ENCODE data around the gene TEAD2.
"Not testable (repeated sequence)": the region's sequence is repeated elsewhere in the genome, so short reads cannot be mapped to it uniquely, and the experiment has no call there.

TEAD2 gene

GRCh38 chr19:49333811-49334288 is 28.4 kb downstream of the TEAD2 start:
- Histone ChIP-seq H2AFZ (ENCODE audit: low read depth, low read length) (0 out of 2 replicates have a peak overlapping the region, but pooled peaks have one; percentile 12), H3K27me3 (ENCODE audit: insufficient read depth, low read length, poor library complexity) (no peaks in the 10 kb centered on the region), H3K9ac (ENCODE audit: low read depth, low read length) (no peak overlapping the region), H3K4me1 (ENCODE audit: insufficient read depth, low read length) (peaks cover 11% of the 10 kb centered on the region), H3K9me3 (ENCODE audit: insufficient read depth, low read length, severe bottlenecking) (no peaks in the 10 kb centered on the region), H4K20me1 (ENCODE audit: insufficient read depth, low read length) (no peaks in the 10 kb centered on the region), H3K27ac (ENCODE audit: low read length) (no peak overlapping the region), H3K36me3 (ENCODE audit: insufficient read depth, low read length) (no peaks in the 10 kb centered on the region), H3K4me2 (ENCODE audit: insufficient read depth, low read length) (no peak overlapping the region), H3K4me3 (ENCODE audit: low read depth in 1 of 2, low read length in 2 of 2) (no peak overlapping the region), H3K79me2 (ENCODE audit: insufficient read depth, low read length) (no peaks in the 10 kb centered on the region)
- peak; percentile 81 for ATAC-seq (ENCODE audit: insufficient read depth, low read depth)
- peak; percentile 62 for DNase-seq
- TF ChIP-seq EZH2 (IDR thresholded peaks at IDR 0.05; ENCODE audit: borderline replicate concordance, low read depth, low read length, severe bottlenecking) = no peak
- TF ChIP-seq CTCF (IDR thresholded peaks at IDR 0.05; ENCODE audit: borderline replicate concordance, extremely low read depth, low read length, poor library complexity, severe bottlenecking) = no peak

- no peak overlapping the region for H3K27ac ChIP-seq (ENCODE audit: low read length)
- H3K79me2 ChIP-seq (ENCODE audit: insufficient read depth, low read length) = no peaks in the 10 kb centered on the region
- ATAC-seq (ENCODE audit: insufficient read depth, low read depth) = peak; percentile 20; the same call in 2 of the 3 replicates
- no peak overlapping the region for H3K9ac ChIP-seq (ENCODE audit: low read depth, low read length)
- no peaks in the 10 kb centered on the region for H3K36me3 ChIP-seq (ENCODE audit: insufficient read depth, low read length)
- DNase-seq = no peak
- peaks cover 11% of the 10 kb centered on the region for H3K4me1 ChIP-seq (ENCODE audit: insufficient read depth, low read length)
- no peaks in the 10 kb centered on the region for H3K27me3 ChIP-seq (ENCODE audit: insufficient read depth, low read length, poor library complexity)
- peak overlapping the region; percentile 12; the same call in 1 of the 2 replicates for H2AFZ ChIP-seq (ENCODE audit: low read depth, low read length)
- H3K9me3 ChIP-seq (ENCODE audit: insufficient read depth, low read length, severe bottlenecking) = no peaks in the 10 kb centered on the region
- no peak overlapping the region for H3K4me2 ChIP-seq (ENCODE audit: insufficient read depth, low read length)
- no peaks in the 10 kb centered on the region for H4K20me1 ChIP-seq (ENCODE audit: insufficient read depth, low read length)
- TF ChIP-seq CTCF (IDR thresholded peaks at IDR 0.05; ENCODE audit: borderline replicate concordance, extremely low read depth, low read length, poor library complexity, severe bottlenecking) (no peak), EZH2 (IDR thresholded peaks at IDR 0.05; ENCODE audit: borderline replicate concordance, low read depth, low read length, severe bottlenecking) (no peak)
- H3K4me3 ChIP-seq (ENCODE audit: low read depth in 1 of 2, low read length in 2 of 2) = no peak overlapping the region
These were observed 28.8 kb downstream of the TEAD2 start for GRCh38 chr19:49333418-49333805.

- not testable (repeated sequence) for H2AFZ ChIP-seq (ENCODE audit: low read depth, low read length); H4K20me1 ChIP-seq (ENCODE audit: insufficient read depth, low read length); H3K79me2 ChIP-seq (ENCODE audit: insufficient read depth, low read length); DNase-seq; ATAC-seq (ENCODE audit: insufficient read depth, low read depth); H3K4me2 ChIP-seq (ENCODE audit: insufficient read depth, low read length); H3K36me3 ChIP-seq (ENCODE audit: insufficient read depth, low read length); H3K27ac ChIP-seq (ENCODE audit: low read length); H3K27me3 ChIP-seq (ENCODE audit: insufficient read depth, low read length, poor library complexity); H3K9me3 ChIP-seq (ENCODE audit: insufficient read depth, low read length, severe bottlenecking); H3K4me3 ChIP-seq (ENCODE audit: low read depth in 1 of 2, low read length in 2 of 2); H3K9ac ChIP-seq (ENCODE audit: low read depth, low read length)
- peaks cover 11% of the 10 kb centered on the region for H3K4me1 ChIP-seq (ENCODE audit: insufficient read depth, low read length)
These were observed 29.4 kb downstream of the TEAD2 start for GRCh38 chr19:49332691-49333417.

GRCh38 chr19:49331616-49332055 is 30.6 kb downstream of the TEAD2 start:
- Histone ChIP-seq H3K36me3 (ENCODE audit: insufficient read depth, low read length) (no peaks in the 10 kb centered on the region), H3K4me1 (ENCODE audit: insufficient read depth, low read length) (peaks cover 11% of the 10 kb centered on the region), H3K27ac (ENCODE audit: low read length) (no peak overlapping the region), H2AFZ (ENCODE audit: low read depth, low read length) (no peak overlapping the region), H4K20me1 (ENCODE audit: insufficient read depth, low read length) (no peaks in the 10 kb centered on the region), H3K4me2 (ENCODE audit: insufficient read depth, low read length) (no peak overlapping the region), H3K27me3 (ENCODE audit: insufficient read depth, low read length, poor library complexity) (no peaks in the 10 kb centered on the region), H3K79me2 (ENCODE audit: insufficient read depth, low read length) (no peaks in the 10 kb centered on the region), H3K9ac (ENCODE audit: low read depth, low read length) (no peak overlapping the region), H3K9me3 (ENCODE audit: insufficient read depth, low read length, severe bottlenecking) (no peaks in the 10 kb centered on the region), H3K4me3 (ENCODE audit: low read depth in 1 of 2, low read length in 2 of 2) (no peak overlapping the region)
- peak; percentile 54 for DNase-seq
- peak; percentile 84 for ATAC-seq (ENCODE audit: insufficient read depth, low read depth)
- no peak for TF ChIP-seq EZH2 (IDR thresholded peaks at IDR 0.05; ENCODE audit: borderline replicate concordance, low read depth, low read length, severe bottlenecking)

DNA sequence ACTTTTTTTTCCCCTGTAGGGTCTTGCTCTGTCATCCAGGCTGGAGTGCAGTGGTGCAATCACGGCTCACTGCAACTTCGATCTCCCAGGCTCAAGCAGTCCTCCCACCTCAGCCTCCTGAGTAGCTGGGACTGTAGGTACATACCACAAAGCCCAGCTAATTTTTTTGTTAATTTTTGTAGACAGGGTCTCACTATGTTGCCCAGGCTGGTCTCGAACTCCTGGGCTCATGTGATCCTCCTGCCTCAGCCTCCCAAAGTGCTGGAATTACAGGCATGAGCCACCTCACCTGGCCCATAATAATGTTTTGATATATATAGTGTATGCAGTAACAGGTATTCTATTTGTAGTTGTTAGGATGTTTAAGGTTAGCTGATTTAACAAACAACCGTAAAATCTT is 31.0 kb downstream of the TEAD2 start:
- H3K36me3 ChIP-seq (ENCODE audit: insufficient read depth, low read length); DNase-seq; ATAC-seq (ENCODE audit: insufficient read depth, low read depth); H3K79me2 ChIP-seq (ENCODE audit: insufficient read depth, low read length); H3K4me2 ChIP-seq (ENCODE audit: insufficient read depth, low read length); H3K27me3 ChIP-seq (ENCODE audit: insufficient read depth, low read length, poor library complexity); H2AFZ ChIP-seq (ENCODE audit: low read depth, low read length); H3K4me3 ChIP-seq (ENCODE audit: low read depth in 1 of 2, low read length in 2 of 2); H3K9ac ChIP-seq (ENCODE audit: low read depth, low read length); H4K20me1 ChIP-seq (ENCODE audit: insufficient read depth, low read length); H3K9me3 ChIP-seq (ENCODE audit: insufficient read depth, low read length, severe bottlenecking); H3K27ac ChIP-seq (ENCODE audit: low read length): not testable (repeated sequence)
- peaks cover 11% of the 10 kb centered on the region for H3K4me1 ChIP-seq (ENCODE audit: insufficient read depth, low read length)

Data from DND-41 (cell line).